K562 (cell line): Measurements from ENCODE around the gene ARF1. TPM values are rescaled to one million over a fixed set of nuclear protein-coding genes. Genes with fewer than 3 reads are reported as not detected.

Source experiments
- ATAC-seq: fragments of 200-7000 bp; cut with Tn5 transposase; 3 replicates; pipeline ENCODE4 v1.9.1; 2020; ENCODE audit warnings: moderate library complexity
- BruUV-seq: library from RNA; stranded (reverse); fragments of 400-500 nt; replicated peaks from 2 replicates; lab custom pipeline; 2021; lab: Mats Ljungman, UMichigan
- CTCF ChIA-PET: fragments of 300-600 bp; formaldehyde crosslinking; extraction: SDS; loops from one replicate; lab custom pipeline; 2021; ENCODE audit warnings: low intra/inter-chr PET ratio; lab: Yijun Ruan, JAX
- POLR2A ChIA-PET: fragments of 300-600, 350-650 bp; sonication (Branson Sonifier 250); formaldehyde crosslinking; extraction: SDS; loops from one replicate; lab custom pipeline; 2021; ENCODE audit warnings: antibody characterized with exemption, inconsistent platforms; lab: Yijun Ruan, JAX
- DNase-seq, 4 experiments: peaks; one replicate each; pipeline versions ENCODE4 v3.0.0 to v3.0.0-alpha.2; 2011 to 2018; ENCODE audit warnings: low spot score in 3 of 4, mixed read lengths in 3 of 4; ENCODE audit errors: extremely low read depth in 1 of 4
- FAIRE-seq: peaks from 2 replicates; lab custom pipeline; 2011; peaks lifted over from hg19 to GRCh38; lab: Jason Lieb, UNC
- H2AFZ ChIP-seq: 2 replicates; pipeline ENCODE4 v1.6.0; 2011; ENCODE audit warnings: low read depth, low read length, control low read depth, inconsistent platforms
- H3K27ac ChIP-seq: fragments of 200-600 bp; 3 replicates; pipeline ENCODE4 v1.8.0; 2011; ENCODE audit warnings: low read depth, mild to moderate bottlenecking, control low read depth, inconsistent platforms, low read length, moderate library complexity, mixed read lengths; ENCODE audit errors: extremely low read depth
- H3K27me3 ChIP-seq, 2 experiments: fragments of 300-600 bp in 1 of 2; 2 replicates in 1 of 2; 3 replicates in 1 of 2; pipeline versions ENCODE4 v1.6.0 to v1.8.0; 2011; ENCODE audit warnings: inconsistent platforms in 2 of 2, low read length in 2 of 2, mild to moderate bottlenecking in 1 of 2, mixed read lengths in 1 of 2, moderate library complexity in 1 of 2; ENCODE audit not compliant: control insufficient read depth in 2 of 2, insufficient read depth in 2 of 2
- H3K36me3 ChIP-seq: fragments of 300-600 bp; 3 replicates; pipeline ENCODE4 v1.8.0; 2011; ENCODE audit warnings: mild to moderate bottlenecking, low read length, inconsistent platforms; ENCODE audit not compliant: control insufficient read depth, insufficient read depth
- H3K4me1 ChIP-seq, 2 experiments: fragments of 200-600 bp in 1 of 2; replicated peaks in 1 of 2; 2 replicates in 1 of 2; 3 replicates in 1 of 2; pipeline versions ENCODE4 v1.5.1 to v1.8.0; 2011; ENCODE audit warnings: inconsistent platforms in 2 of 2, low read length in 2 of 2, mild to moderate bottlenecking in 1 of 2, mixed read lengths in 1 of 2, moderate library complexity in 1 of 2; ENCODE audit not compliant: control insufficient read depth in 2 of 2, insufficient read depth in 2 of 2
- H3K4me2 ChIP-seq: 2 replicates; pipeline ENCODE4 v1.6.1; 2011; ENCODE audit warnings: low read length, control low read depth, inconsistent platforms, mixed read lengths; ENCODE audit not compliant: insufficient read depth
- H3K4me3 ChIP-seq: fragments of 200-600 bp; sonication (generic), shearing (Covaris generic); 2 replicates; pipeline ENCODE4 v1.5.1; 2016; ENCODE audit warnings: control low read depth, inconsistent platforms
- H3K79me2 ChIP-seq: fragments of 200-600 bp; 3 replicates; pipeline ENCODE4 v1.8.0; 2011; ENCODE audit warnings: low read length, inconsistent platforms; ENCODE audit not compliant: control insufficient read depth, insufficient read depth
- H3K9ac ChIP-seq, 2 experiments: 2 replicates each; pipeline versions ENCODE4 v1.6.0 to v1.6.1; 2011; ENCODE audit warnings: low read depth in 2 of 2, low read length in 2 of 2, control low read depth in 1 of 2, inconsistent platforms in 1 of 2, mild to moderate bottlenecking in 1 of 2, mixed read lengths in 1 of 2; ENCODE audit not compliant: insufficient read depth in 1 of 2
- H3K9me1 ChIP-seq: one replicate; pipeline ENCODE4 v1.6.0; 2011; ENCODE audit warnings: inconsistent platforms, mild to moderate bottlenecking, low read length, moderate library complexity; ENCODE audit not compliant: control insufficient read depth, insufficient read depth
- H3K9me3 ChIP-seq: replicated peaks from 2 replicates; pipeline ENCODE4 v1.5.1; 2011; ENCODE audit warnings: low read depth, low read length, inconsistent platforms; ENCODE audit not compliant: control insufficient read depth, insufficient read depth
- H4K20me1 ChIP-seq: replicated peaks from 2 replicates; pipeline ENCODE4 v1.6.1; 2011; ENCODE audit warnings: low read length, inconsistent platforms, mixed read lengths; ENCODE audit not compliant: control insufficient read depth, insufficient read depth
- CHD2 ChIP-seq: IDR thresholded peaks from 2 replicates; pipeline ENCODE4 v1.6.1; 2011; ENCODE audit warnings: low read depth, low read length
- DLX4 ChIP-seq: fragments of 250-450 bp; sonication (Bioruptor Pico); IDR thresholded peaks from 2 replicates; pipeline ENCODE4 v1.6.1; 2021; ENCODE audit warnings: mild to moderate bottlenecking
- GTF2B ChIP-seq: IDR thresholded peaks from 2 replicates; pipeline ENCODE4 v1.6.1; 2011; ENCODE audit not compliant: insufficient read length; ENCODE audit errors: extremely low read depth
- U2AF1 ChIP-seq: fragments of 200-400 bp; formaldehyde crosslinking; optimal IDR thresholded peaks from 2 replicates; pipeline ENCODE3; 2017; ENCODE audit warnings: mild to moderate bottlenecking, low read depth, low read length, moderate library complexity
- ZNF717 ChIP-seq: fragments of 250-450 bp; sonication (Bioruptor Pico); IDR thresholded peaks from 2 replicates; pipeline ENCODE4 v1.5.0; 2021
- WGBS: fragments of 100-300 bp; shearing (Covaris generic); methylation state at CpG from one replicate; pipeline ENCODE4 v1.1.6; 2016; ENCODE audit warnings: low coverage, mixed read lengths; ENCODE audit not compliant: insufficient coverage; ENCODE audit errors: missing lambda C conversion rate; 5-methylcytosine and 5-hydroxymethylcytosine counted together
- in situ Hi-C: fragments of 300-500 bp; cut with MboI; formaldehyde crosslinking; loops from 4 replicates; pipeline ENCODE4 v1.15.0; 2018; ENCODE audit warnings: inconsistent platforms, mixed read lengths
- intact Hi-C: fragments of 100-400 bp; cut with micrococcal nuclease; formaldehyde crosslinking; loops from 2 replicates; pipeline ENCODE4 v1.14.2; 2022
- polyA plus RNA-seq, 8 experiments: library from polyadenylated mRNA; depleted of rRNA in 4 of 8; stranded (reverse) in 5 of 8; unstranded in 3 of 8; fragments of >200 nt; fragmentation: Nextera tagmentation in 2 of 8; fragmentation: Illumina TruSeq in 1 of 8; extraction: Ambion mirVana in 2 of 8; extraction: Trizol in 1 of 8; gene quantifications; 2 replicates each; pipeline versions ENCODE4 v1.2.1 to v1.2.3, GENCODE V29; 2011 to 2014; ENCODE audit warnings: inconsistent platforms in 1 of 8, missing spikeins in 1 of 8
- total RNA-seq, 7 experiments: library from RNA; depleted of rRNA in 6 of 7; stranded (reverse); fragments of >200 nt in 6 of 7; fragmentation: Illumina TruSeq in 2 of 7; extraction: Trizol in 2 of 7; gene quantifications; 2 replicates each; pipeline versions ENCODE4 v1.2.1 to v1.2.3, GENCODE V29; 2011 to 2021; ENCODE audit warnings: low replicate concordance in 1 of 7
- TF ChIP-seq, protein P1 (sequence below): fragments of 250-450 bp; sonication (Bioruptor Pico); IDR thresholded peaks from 2 replicates; pipeline ENCODE4 v1.4.0; 2020; ENCODE audit warnings: borderline replicate concordance

The ARF1 gene
- total and polyA plus RNA-seq, 9 of the 15 experiments (the other 6 are each of a cell fraction or from before 2014, with no cell fraction given): 69.8 to 593 (median 325) TPM

DNA sequence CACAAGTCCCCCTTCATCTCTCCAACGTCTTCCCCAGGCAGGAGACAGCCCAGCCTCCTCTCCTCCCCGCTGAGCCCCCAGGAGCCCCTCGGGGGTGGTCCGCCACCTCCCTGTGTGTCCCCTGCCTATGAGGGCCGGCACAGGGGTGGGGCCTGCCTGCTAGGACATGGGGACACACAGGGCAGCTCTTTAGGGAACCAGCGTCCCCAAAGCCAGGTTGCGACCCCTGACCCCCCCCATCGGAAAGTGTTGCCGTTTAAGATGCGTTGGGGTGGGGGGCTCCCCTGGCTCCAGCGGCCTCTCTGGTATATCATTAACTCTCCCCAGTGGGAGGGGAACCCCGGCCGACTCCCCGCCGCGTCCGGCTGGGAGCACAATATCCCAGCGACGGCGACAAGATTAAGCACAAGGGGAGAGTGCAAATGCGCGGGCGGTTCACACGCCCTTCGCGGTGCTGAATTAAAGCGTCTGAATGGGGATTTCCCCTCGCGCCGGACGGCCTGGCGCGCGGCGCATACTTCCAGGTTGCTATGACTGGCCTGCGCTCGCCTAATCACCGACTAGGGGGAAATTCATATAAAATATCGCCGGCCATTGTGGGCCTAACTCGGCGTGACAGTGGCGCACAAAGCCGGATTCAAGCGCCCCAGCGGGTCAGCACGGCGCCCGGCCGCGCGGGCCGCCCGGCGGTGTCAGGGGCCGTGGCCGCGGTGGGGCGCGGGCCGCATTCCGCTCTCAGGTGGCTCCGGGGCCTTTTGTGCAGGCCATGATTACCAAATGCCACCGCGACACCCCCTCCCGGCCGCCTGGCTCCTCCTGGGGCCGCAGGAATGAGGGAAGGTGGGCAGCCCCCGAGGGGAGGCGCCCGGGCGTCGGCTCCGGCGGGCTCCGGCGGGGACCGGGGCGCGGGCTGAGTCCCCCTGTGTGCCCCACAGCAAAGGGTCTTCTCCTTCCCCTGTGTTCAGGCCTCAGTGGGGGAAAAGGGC, 44.8 kb upstream of the ARF1 start:
- peaks cover 23 to 58% of the 10 kb centered on the region in 2 experiments; a peak in 4 of 5 replicates for H3K27me3 ChIP-seq
- no peaks in the 10 kb centered on the region for H3K9me3 ChIP-seq
- H3K4me3 ChIP-seq: no peak overlapping the region
- FAIRE-seq (no peak), ATAC-seq (peak; percentile 53), DNase-seq (peak in 1 of 4 experiments; percentile 20)
- no TSS peak for BruUV-seq
- intact Hi-C loops (no loop called here), in situ Hi-C loops (no loop called here)
- H3K9me1 ChIP-seq: no peaks in the 10 kb centered on the region
- 9% methylated on average over 75 of the region's 80 CpGs for WGBS
- no peak overlapping the region for H3K27ac ChIP-seq
- no peak overlapping the region for H2AFZ ChIP-seq
- no peak overlapping the region for H3K4me2 ChIP-seq
- peaks cover 6% of the 10 kb centered on the region for H4K20me1 ChIP-seq
- no peaks in the 10 kb centered on the region for H3K36me3 ChIP-seq
- no peaks in the 10 kb centered on the region for H3K79me2 ChIP-seq
- CTCF ChIA-PET: no interaction called here
- peak overlapping the region in 1 of 2 experiments; percentile 60; a peak in 2 of 4 replicates for H3K9ac ChIP-seq
- TF ChIP-seq DLX4 (CRISPR knock-in tag) (no peak), CHD2 (no peak), U2AF1 (no peak), ZNF717 (CRISPR knock-in tag) (no peak), GTF2B (no peak)
- TF ChIP-seq, protein P1, sequence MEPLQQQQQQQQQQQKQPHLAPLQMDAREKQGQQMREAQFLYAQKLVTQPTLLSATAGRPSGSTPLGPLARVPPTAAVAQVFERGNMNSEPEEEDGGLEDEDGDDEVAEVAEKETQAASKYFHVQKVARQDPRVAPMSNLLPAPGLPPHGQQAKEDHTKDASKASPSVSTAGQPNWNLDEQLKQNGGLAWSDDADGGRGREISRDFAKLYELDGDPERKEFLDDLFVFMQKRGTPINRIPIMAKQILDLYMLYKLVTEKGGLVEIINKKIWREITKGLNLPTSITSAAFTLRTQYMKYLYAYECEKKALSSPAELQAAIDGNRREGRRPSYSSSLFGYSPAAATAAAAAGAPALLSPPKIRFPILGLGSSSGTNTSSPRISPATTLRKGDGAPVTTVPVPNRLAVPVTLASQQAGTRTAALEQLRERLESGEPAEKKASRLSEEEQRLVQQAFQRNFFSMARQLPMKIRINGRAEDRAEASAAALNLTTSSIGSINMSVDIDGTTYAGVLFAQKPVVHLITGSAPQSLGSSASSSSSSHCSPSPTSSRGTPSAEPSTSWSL (CRISPR knock-in tag): no peak
- H3K4me1 ChIP-seq: peaks cover 0 to 18% of the 10 kb centered on the region in 2 experiments; a peak in 2 of 5 replicates
- POLR2A ChIA-PET: no interaction called here
